ENCODE data around the gene C9orf72.
"Not testable (repeated sequence)": the region's sequence is repeated elsewhere in the genome, so short reads cannot be mapped to it uniquely, and the experiment has no call there.

Gene C9orf72

DNA sequence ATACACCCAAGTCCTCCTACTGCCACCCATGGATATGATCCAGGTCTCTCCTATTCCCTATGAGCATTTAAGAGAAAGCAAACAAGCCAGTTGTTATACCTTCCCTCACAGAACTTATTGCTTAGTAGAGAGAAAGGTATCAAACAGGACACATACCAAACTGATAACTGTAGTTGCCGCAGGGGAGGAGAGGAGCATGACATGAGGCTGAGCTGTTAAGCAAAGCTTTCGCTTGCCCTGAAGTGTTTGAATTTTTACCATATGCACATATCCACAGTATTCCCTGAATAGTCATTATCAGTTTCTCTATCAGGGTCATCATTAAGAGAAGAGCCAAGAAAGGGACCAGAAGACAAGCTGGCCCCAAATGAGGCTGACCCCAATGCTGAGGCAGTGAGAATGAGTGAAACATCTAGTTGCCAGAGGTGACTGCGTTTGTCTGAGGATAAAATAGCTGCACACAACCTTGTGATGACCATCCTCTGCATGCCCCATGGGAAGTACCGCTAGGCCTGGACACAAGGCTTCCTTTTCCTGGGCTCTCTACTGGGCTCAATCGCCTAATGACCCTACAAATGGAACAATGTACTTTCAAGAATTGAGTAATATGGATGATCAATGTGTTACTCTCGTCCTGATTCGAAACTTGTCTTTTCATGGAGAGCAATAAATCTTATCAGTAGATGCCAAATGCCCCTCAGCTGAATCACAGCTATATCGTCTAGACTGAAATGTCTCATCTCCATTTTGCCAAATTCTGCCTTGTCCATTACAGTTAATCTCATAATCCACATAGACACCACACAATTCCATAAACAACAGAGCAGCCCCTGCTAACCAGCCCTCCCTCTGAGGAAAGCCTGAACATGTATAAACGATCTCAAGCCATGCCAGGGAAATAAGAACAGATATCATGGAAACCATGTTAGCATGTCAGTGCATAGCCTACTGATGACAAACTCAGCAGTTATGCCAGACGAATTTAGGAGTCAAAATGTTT is 53.5 kb downstream of the C9orf72 start:
- peaks cover 4% of the 10 kb centered on the region for H3K4me1 Mint-ChIP-seq
- ATAC-seq: no peak
- H3K4me3 Mint-ChIP-seq: no peak overlapping the region
- no peaks in the 10 kb centered on the region for H3K9me3 Mint-ChIP-seq
- no peak overlapping the region for H3K27ac Mint-ChIP-seq
- no peaks in the 10 kb centered on the region for H3K36me3 Mint-ChIP-seq
- no peak for DNase-seq (ENCODE audit: low spot score in 2 of 2)

DNA sequence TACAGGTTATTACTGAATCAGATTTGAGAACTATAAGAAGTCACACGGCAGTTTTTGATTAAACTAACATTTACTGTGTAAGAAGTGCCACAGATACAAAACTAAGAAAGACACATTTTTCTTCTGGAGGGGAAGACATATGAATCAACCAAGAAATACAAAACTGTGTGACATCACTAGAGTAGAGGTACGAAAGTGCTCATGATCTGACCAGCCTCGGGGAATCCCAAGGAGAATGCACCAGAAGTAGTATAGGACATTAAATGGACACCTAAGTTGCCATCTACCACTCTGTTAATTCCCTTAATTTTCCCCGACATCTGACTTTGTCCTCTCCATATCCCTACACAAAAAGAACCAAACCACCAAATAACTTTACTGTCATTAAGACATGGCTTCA is 54.5 kb downstream of the C9orf72 start:
- H3K4me1 Mint-ChIP-seq: no peaks in the 10 kb centered on the region
- H3K36me3 Mint-ChIP-seq: no peaks in the 10 kb centered on the region
- no peak overlapping the region for H3K27ac Mint-ChIP-seq
- H3K9me3 Mint-ChIP-seq: no peaks in the 10 kb centered on the region
- ATAC-seq (no peak), DNase-seq (ENCODE audit: low spot score in 2 of 2) (no peak)
- H3K4me3 Mint-ChIP-seq: no peak overlapping the region

DNA sequence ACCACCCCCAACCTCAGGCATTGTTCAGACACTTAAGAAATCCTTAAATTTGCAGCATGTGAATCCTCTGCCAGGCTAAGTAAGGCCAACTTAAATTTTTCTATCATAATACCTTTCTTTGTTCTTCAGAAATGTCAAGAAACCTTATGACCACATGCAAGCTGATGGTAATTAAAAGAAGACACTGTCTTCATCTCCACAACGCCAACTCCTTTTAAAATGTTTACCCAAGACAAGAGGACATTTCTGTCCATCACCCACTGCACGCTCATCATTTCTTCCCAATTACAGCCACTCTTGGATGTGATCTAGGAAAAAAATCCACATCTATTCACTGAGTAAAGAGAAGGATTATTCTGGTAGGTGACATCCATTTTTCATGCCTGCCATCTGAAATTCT is 55.3 kb downstream of the C9orf72 start:
- H3K9me3 Mint-ChIP-seq: no peaks in the 10 kb centered on the region
- H3K4me1 Mint-ChIP-seq: no peaks in the 10 kb centered on the region
- H3K27ac Mint-ChIP-seq: no peak overlapping the region
- no peak for ATAC-seq
- no peaks in the 10 kb centered on the region for H3K36me3 Mint-ChIP-seq
- DNase-seq (ENCODE audit: low spot score in 2 of 2): no peak
- no peak overlapping the region for H3K4me3 Mint-ChIP-seq

DNA sequence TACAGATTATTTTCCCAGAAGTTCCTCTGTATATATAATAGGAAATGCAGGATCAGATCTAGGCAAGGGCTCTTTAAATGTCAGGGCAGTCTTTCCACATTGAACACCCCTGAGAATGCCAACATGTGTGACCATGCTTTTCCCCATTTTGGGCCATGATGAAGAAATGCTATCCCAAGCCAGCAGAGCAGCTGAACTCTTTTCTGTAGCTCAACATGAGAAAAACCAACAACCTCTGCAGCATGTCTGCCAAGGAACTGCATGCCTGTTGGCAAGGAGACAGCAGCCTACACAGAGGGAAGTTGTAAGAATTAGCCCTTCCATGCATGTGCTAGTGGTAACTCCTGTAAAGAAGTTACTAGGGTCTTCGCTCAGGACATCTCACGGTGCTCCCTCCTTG is 58.7 kb downstream of the C9orf72 start:
- no peaks in the 10 kb centered on the region for H3K9me3 Mint-ChIP-seq
- no peak overlapping the region for H3K4me3 Mint-ChIP-seq
- H3K36me3 Mint-ChIP-seq: no peaks in the 10 kb centered on the region
- ATAC-seq (no peak), DNase-seq (ENCODE audit: low spot score in 2 of 2) (no peak)
- no peaks in the 10 kb centered on the region for H3K4me1 Mint-ChIP-seq
- no peak overlapping the region for H3K27ac Mint-ChIP-seq

DNA sequence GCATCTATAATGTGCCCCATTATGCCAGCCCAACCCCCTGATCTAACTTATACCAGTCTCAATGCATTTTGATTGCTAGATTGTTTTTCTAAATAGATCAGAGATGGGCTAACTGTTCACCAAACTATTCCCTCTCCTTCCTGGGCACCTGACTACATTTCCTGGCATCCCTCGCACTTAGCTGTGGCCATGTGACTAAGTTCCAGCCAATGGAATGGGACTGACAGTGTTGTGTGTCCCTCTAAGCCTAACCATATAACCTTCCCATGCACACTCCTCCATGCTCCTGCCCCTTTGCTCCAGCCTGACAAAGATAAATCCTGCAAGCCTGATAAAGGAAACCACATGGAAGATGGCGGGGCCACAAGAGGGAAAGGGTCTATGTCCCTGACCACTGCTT is 61.5 kb downstream of the C9orf72 start:
- H3K4me3 Mint-ChIP-seq: no peak overlapping the region
- no peak for DNase-seq (ENCODE audit: low spot score in 2 of 2)
- H3K4me1 Mint-ChIP-seq: no peaks in the 10 kb centered on the region
- no peaks in the 10 kb centered on the region for H3K9me3 Mint-ChIP-seq
- ATAC-seq: no peak
- no peak overlapping the region for H3K27ac Mint-ChIP-seq
- H3K36me3 Mint-ChIP-seq: no peaks in the 10 kb centered on the region

DNA sequence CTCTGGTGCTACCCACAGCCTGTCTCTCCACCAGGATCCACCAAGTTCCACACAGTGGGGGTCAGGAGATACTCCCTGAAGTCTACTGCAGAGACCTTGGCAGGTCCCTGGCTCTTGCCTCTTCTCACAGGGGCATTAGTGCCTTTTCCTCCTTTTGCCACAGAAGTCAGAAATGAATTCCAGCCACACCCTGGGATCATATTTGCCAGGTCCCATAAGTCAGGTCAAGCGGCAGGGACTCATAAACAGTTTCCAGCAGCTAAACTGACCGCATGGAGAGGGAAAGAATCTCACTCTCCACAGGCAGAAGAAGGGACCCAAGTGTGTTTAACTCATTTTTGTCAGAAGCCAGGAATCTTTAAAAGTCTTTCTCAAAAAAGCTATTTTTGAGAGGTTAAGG is 62.5 kb downstream of the C9orf72 start:
- no peaks in the 10 kb centered on the region for H3K36me3 Mint-ChIP-seq
- ATAC-seq (no peak), DNase-seq (ENCODE audit: low spot score in 2 of 2) (no peak)
- H3K27ac Mint-ChIP-seq: no peak overlapping the region
- H3K4me1 Mint-ChIP-seq: no peaks in the 10 kb centered on the region
- no peak overlapping the region for H3K4me3 Mint-ChIP-seq
- H3K9me3 Mint-ChIP-seq: no peaks in the 10 kb centered on the region

DNA sequence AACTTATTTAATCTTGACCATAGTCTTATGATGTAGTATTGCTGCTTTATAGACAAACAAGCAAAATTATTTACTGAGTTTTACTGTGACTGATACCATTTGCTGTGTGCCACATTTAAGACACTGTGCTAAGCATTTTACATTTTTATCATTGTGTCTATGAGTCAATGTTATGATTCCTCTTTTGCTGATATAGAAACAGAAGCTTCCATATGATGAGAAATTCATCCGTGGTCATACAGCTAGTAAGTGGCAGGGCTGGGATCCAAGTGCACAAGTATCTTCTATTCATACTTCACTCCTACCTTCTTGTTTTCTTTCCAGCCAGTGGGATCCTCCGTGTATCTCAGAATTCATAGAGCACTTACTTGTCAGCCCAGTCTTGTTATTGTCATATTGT is 66.3 kb downstream of the C9orf72 start:
- Mint-ChIP-seq H3K36me3 (no peaks in the 10 kb centered on the region), H3K9me3 (no peaks in the 10 kb centered on the region), H3K27ac (no peak overlapping the region), H3K4me1 (peaks cover 8% of the 10 kb centered on the region), H3K4me3 (no peak overlapping the region)
- no peak for DNase-seq (ENCODE audit: low spot score in 2 of 2)
- ATAC-seq: no peak

DNA sequence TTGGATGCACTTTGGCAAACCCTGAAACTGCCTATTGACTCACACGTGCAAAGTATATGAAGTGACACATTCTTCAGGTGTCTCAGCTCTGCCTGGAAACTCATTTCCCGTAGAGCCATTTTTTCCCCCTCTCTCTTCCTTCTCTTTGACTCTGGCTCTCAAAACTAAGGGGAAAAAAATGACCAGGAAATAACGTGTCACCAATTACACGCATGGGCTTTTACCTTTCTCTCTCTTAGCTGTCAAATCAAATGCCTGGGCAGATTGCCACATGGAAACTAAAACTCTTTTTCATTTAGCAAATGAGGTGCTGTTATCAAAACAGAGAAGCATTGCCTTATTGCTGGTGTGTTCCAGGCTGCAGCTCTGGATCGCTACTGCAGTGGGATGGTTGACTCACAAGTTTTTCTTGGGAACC is 67.5 kb downstream of the C9orf72 start:
- DNase-seq (ENCODE audit: low spot score in 2 of 2): no peak
- H3K4me3 Mint-ChIP-seq: no peak overlapping the region
- peak; percentile 35 for ATAC-seq
- no peaks in the 10 kb centered on the region for H3K9me3 Mint-ChIP-seq
- H3K36me3 Mint-ChIP-seq: no peaks in the 10 kb centered on the region
- peaks cover 8% of the 10 kb centered on the region for H3K4me1 Mint-ChIP-seq
- no peak overlapping the region for H3K27ac Mint-ChIP-seq

DNA sequence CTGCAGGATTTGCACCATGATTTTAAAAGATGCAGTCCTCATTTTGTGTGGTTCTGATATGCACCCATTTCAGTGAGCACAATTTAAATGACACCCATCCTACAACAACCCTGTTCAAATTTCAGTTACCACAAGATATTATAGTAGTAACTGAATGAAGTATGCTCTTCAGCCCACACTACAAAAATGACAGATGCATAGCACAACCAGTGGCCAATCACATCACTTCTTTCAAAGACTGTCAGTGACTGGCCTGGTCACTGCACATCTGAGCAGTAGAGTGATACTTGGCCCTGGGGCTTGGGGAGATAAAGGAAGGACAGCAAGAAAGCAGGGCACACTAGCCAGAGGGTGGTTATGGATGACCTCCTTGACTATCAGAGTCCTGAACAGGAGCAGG is 69.0 kb downstream of the C9orf72 start:
- Mint-ChIP-seq H3K27ac (no peak overlapping the region), H3K4me3 (no peak overlapping the region), H3K4me1 (peaks cover 8% of the 10 kb centered on the region), H3K36me3 (no peaks in the 10 kb centered on the region), H3K9me3 (no peaks in the 10 kb centered on the region)
- ATAC-seq (peak; percentile 81), DNase-seq (ENCODE audit: low spot score in 2 of 2) (no peak)

DNA sequence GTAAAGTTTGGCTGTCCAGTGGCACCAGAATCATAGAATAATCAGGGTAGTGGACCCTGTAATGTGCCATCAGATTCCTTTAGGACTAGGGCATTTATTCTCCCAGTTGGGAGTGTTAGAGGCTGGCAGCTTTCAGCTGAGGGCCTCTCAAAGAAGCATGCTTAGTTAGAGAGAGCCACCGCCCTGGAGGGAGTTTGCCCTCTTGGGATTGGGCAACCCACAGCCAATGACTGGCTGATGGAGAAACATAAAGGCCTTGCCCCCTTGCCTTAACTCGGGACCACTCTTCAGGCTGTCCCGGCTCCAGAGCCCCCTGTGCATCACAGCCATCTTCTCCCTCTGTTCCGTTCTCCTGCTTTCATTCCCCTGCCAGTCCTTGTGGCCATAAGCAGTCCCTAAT is 69.7 kb downstream of the C9orf72 start:
- Mint-ChIP-seq H3K27ac (no peak overlapping the region), H3K4me3 (no peak overlapping the region), H3K36me3 (no peaks in the 10 kb centered on the region), H3K4me1 (peaks cover 8% of the 10 kb centered on the region), H3K9me3 (no peaks in the 10 kb centered on the region)
- DNase-seq (ENCODE audit: low spot score in 2 of 2) (no peak), ATAC-seq (no peak)

DNA sequence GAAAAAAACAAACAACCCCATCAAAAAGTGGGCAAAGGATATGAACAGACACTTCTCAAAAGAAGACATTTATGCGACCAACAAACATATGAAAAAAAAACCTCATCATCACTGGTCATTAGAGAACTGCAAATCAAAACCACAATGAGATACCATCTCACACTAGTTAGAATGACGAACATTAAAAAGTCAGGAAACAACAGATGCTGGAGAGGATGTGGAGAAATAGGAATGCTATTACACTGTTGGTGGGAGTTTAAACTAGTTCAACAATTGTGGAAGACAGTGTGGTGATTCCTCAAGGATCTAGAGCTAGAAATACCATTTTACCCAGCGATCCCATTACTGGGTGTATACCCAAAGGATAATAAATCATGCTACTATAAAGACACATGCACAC is 72.4 kb downstream of the C9orf72 start:
- H3K36me3 Mint-ChIP-seq; H3K4me1 Mint-ChIP-seq; H3K9me3 Mint-ChIP-seq; H3K4me3 Mint-ChIP-seq; DNase-seq (ENCODE audit: low spot score in 2 of 2); ATAC-seq; H3K27ac Mint-ChIP-seq: not testable (repeated sequence)

DNA sequence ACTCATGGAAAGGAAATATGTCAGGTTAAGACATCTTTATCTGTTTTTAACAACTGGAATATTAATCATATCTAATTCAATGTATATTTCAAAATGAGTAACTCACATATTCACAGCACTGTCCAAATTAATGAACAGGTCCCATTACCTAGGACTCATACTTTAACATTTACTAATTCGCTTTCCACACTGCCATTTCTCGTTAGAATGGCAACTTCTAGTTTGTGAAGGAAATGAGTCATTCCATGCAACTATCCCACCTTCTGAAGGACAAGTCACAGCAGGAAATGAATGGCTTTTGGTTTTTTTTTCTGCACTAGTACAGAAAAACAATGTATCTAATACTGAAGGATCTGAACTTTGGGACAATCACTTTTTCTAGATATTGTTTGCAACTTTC is 73.8 kb downstream of the C9orf72 start:
- H3K27ac Mint-ChIP-seq: no peak overlapping the region
- no peak for DNase-seq (ENCODE audit: low spot score in 2 of 2)
- no peaks in the 10 kb centered on the region for H3K9me3 Mint-ChIP-seq
- H3K4me1 Mint-ChIP-seq: peaks cover 7% of the 10 kb centered on the region
- ATAC-seq: peak; percentile 83
- no peaks in the 10 kb centered on the region for H3K36me3 Mint-ChIP-seq
- no peak overlapping the region for H3K4me3 Mint-ChIP-seq

DNA sequence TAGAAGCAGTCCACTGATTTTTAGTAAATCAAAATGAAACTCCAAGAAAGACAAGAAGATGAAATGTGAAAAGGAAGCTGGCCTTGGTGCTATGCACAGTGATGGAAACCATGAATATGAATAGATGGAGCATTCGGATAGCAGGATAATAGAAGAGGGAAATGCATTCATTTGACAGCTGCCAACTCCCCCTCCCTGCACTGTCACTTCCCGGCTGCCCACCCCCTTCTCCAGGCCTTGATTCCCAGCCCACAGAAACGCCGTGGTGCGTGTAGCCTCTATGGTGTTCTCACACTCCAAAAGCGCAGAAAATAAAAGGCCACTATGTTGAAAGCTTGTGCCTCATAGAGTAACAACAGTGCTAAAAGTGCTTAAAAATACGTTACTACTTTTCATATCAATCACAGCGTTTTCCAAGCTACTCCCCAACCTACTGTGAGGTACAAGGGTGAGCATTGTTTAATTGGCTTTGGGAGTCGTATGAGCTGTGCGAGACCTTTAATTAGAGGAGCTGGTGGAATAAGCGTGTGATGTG is 75.3 kb downstream of the C9orf72 start:
- Mint-ChIP-seq H3K27ac (no peak overlapping the region), H3K4me1 (no peaks in the 10 kb centered on the region), H3K4me3 (no peak overlapping the region), H3K9me3 (peaks cover 3% of the 10 kb centered on the region), H3K36me3 (no peaks in the 10 kb centered on the region)
- no peak for DNase-seq (ENCODE audit: low spot score in 2 of 2)
- no peak for ATAC-seq
